K562 (cell line): ENCODE results near the gene SLC4A2. TPM values are rescaled to one million over a fixed set of nuclear protein-coding genes. Genes with fewer than 3 reads are reported as not detected.
A peak's percentile ranks its signal among the peaks of the same experiment; 100 is the strongest.

Experiments used
- BHLHE40 ChIP-seq: IDR thresholded peaks from 2 replicates; pipeline ENCODE4 v1.6.1; 2011; ENCODE audit warnings: low read length, improper control_type of control experiment
- C11orf30 ChIP-seq: fragments of 450-650 bp; IDR thresholded peaks from 2 replicates; pipeline ENCODE4 v1.6.1; 2016; ENCODE audit warnings: low read depth, mild to moderate bottlenecking
- CHCHD3 ChIP-seq: fragments of 250-450 bp; sonication (Bioruptor Pico); IDR thresholded peaks from 2 replicates; pipeline ENCODE4 v2.1.2; 2022; ENCODE audit warnings: mild to moderate bottlenecking
- MAZ ChIP-seq, 2 experiments: fragments of 450-650 bp in 1 of 2; sonication (generic) in 1 of 2; formaldehyde crosslinking; IDR thresholded peaks in 1 of 2; conservative IDR thresholded peaks in 1 of 2; 2 replicates each; pipeline versions ENCODE4 v1.4.0 to v1.5.0; 2020; ENCODE audit warnings: mild to moderate bottlenecking in 1 of 2, missing genetic modification reagents in 1 of 2
- MYNN ChIP-seq, 2 experiments: sonication (generic); formaldehyde crosslinking in 1 of 2; IDR thresholded peaks; 2 replicates each; pipeline versions ENCODE4 v1.5.0 to v1.6.1; 2016 to 2020; ENCODE audit warnings: antibody characterized with exemption in 1 of 2, missing genetic modification reagents in 1 of 2
- PHB ChIP-seq: fragments of 250-450 bp; sonication (Bioruptor Pico); IDR thresholded peaks from 2 replicates; pipeline ENCODE4 v1.5.0; 2021
- SNRNP70 ChIP-seq: fragments of 200-400 bp; formaldehyde crosslinking; optimal IDR thresholded peaks from 2 replicates; pipeline ENCODE3; 2017; ENCODE audit warnings: low read depth, low read length
- SREBF2 ChIP-seq: sonication (generic); formaldehyde crosslinking; IDR thresholded peaks from 2 replicates; pipeline ENCODE4 v1.4.0; 2020; ENCODE audit warnings: mild to moderate bottlenecking, missing genetic modification reagents
- TCFL5 ChIP-seq: fragments of 250-450 bp; sonication (Bioruptor Pico); conservative IDR thresholded peaks from 2 replicates; pipeline ENCODE4 v1.6.1; 2021; ENCODE audit warnings: mild to moderate bottlenecking, moderate library complexity, matching md5 sums
- THRAP3 ChIP-seq: fragments of 450-650 bp; IDR thresholded peaks from 2 replicates; pipeline ENCODE4 v1.6.1; 2016; ENCODE audit warnings: mild to moderate bottlenecking, inconsistent platforms, borderline replicate concordance
- ZFPM2 ChIP-seq: fragments of 250-450 bp; sonication (Bioruptor Pico); IDR thresholded peaks from 2 replicates; pipeline ENCODE4 v1.5.1; 2022; ENCODE audit warnings: mild to moderate bottlenecking
- ZNF140 ChIP-seq: fragments of 250-450 bp; sonication (Bioruptor Pico); IDR thresholded peaks from 2 replicates; pipeline ENCODE4 v1.8.0; 2021; ENCODE audit warnings: moderate library complexity, mild to moderate bottlenecking, inconsistent platforms
- ZNF444 ChIP-seq: fragments of 250-450 bp; sonication (Bioruptor Pico); IDR thresholded peaks from 2 replicates; pipeline ENCODE4 v1.4.0; 2020; ENCODE audit warnings: mild to moderate bottlenecking, moderate library complexity
- ZNF76 ChIP-seq: fragments of 250-450 bp; sonication (Bioruptor Pico); IDR thresholded peaks from 2 replicates; pipeline ENCODE4 v1.4.0; 2020; ENCODE audit warnings: mild to moderate bottlenecking, moderate library complexity, borderline replicate concordance
- polyA plus RNA-seq, 8 experiments: library from polyadenylated mRNA; depleted of rRNA in 4 of 8; stranded (reverse) in 5 of 8; unstranded in 3 of 8; fragments of >200 nt; fragmentation: Nextera tagmentation in 2 of 8; fragmentation: Illumina TruSeq in 1 of 8; extraction: Ambion mirVana in 2 of 8; extraction: Trizol in 1 of 8; gene quantifications; 2 replicates each; pipeline versions ENCODE4 v1.2.1 to v1.2.3, GENCODE V29; 2011 to 2014; ENCODE audit warnings: inconsistent platforms in 1 of 8, missing spikeins in 1 of 8
- total RNA-seq, 7 experiments: library from RNA; depleted of rRNA in 6 of 7; stranded (reverse); fragments of >200 nt in 6 of 7; fragmentation: Illumina TruSeq in 2 of 7; extraction: Trizol in 2 of 7; gene quantifications; 2 replicates each; pipeline versions ENCODE4 v1.2.1 to v1.2.3, GENCODE V29; 2011 to 2021; ENCODE audit warnings: low replicate concordance in 1 of 7
- TF ChIP-seq, protein P1 (sequence below): fragments of 250-450 bp; sonication (Bioruptor Pico); IDR thresholded peaks from 2 replicates; pipeline ENCODE4 v1.5.0; 2020; ENCODE audit warnings: mild to moderate bottlenecking, borderline replicate concordance
- TF ChIP-seq, protein P2 (sequence below): IDR thresholded peaks from 2 replicates; pipeline ENCODE4 v1.6.1; 2016; ENCODE audit warnings: missing genetic modification characterization, missing compliant biosample characterization
- TF ChIP-seq, protein P3 (sequence below): fragments of 450-650 bp; conservative IDR thresholded peaks from 2 replicates; pipeline ENCODE4 v1.6.1; 2016; ENCODE audit warnings: missing genetic modification characterization, low read depth, mild to moderate bottlenecking, control low read depth, missing compliant biosample characterization
- TF ChIP-seq, protein P4 (sequence below): IDR thresholded peaks from 3 replicates; pipeline ENCODE4 v1.6.1; 2011; ENCODE audit warnings: borderline replicate concordance, mild to moderate bottlenecking, moderate library complexity; ENCODE audit not compliant: insufficient read length; ENCODE audit errors: extremely low read depth
- TF ChIP-seq, protein P5 (sequence below), 3 experiments: IDR thresholded peaks in 2 of 3; conservative IDR thresholded peaks in 1 of 3; 2 replicates each; pipeline ENCODE4 v1.5.1; 2011 to 2012; ENCODE audit warnings: low read length in 3 of 3, mild to moderate bottlenecking in 3 of 3, control low read depth in 2 of 3, improper control_type of control experiment in 1 of 3, inconsistent platforms in 1 of 3, low read depth in 1 of 3, mixed read lengths in 1 of 3, moderate library complexity in 1 of 3; ENCODE audit not compliant: insufficient read depth in 2 of 3

Gene SLC4A2
- total and polyA plus RNA-seq, 9 of the 15 experiments (the other 6 are each of a cell fraction or from before 2014, with no cell fraction given) = 11.4 to 375 (median 130) TPM

DNA sequence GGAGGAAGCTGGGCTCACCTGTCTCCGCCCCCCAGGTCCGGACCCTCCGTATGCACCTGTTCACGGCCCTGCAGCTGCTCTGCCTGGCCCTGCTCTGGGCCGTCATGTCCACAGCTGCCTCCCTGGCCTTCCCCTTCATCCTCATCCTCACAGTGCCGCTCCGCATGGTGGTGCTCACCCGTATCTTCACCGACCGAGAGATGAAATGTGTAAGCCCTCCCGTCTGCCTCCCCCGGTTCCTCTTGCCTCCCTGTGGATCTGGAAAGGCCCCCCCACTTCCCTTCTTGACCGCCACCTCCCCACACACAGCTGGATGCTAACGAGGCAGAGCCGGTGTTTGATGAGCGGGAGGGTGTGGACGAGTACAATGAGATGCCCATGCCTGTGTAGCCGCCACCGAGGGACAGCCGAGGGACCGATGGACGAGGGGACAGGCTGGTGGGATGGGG, 16.6 kb downstream of the SLC4A2 start (continued):
- TF ChIP-seq SNRNP70 (peak; percentile 9), CHCHD3 (no peak), MYNN (IDR thresholded peaks at IDR 0.05) (peak; percentile 21; the same call in 1 of the 2 replicates), MYNN (CRISPR knock-in tag; IDR thresholded peaks at IDR 0.05) (no peak), TCFL5 (CRISPR knock-in tag) (no peak), PHB (CRISPR knock-in tag) (no peak), ZNF444 (no peak), BHLHE40 (no peak), MAZ (CRISPR knock-in tag; conservative IDR thresholded peaks at IDR 0.05 in 1 of 2, IDR thresholded peaks at IDR 0.05 in 1 of 2) (no peak), SREBF2 (CRISPR knock-in tag) (no peak), ZNF140 (CRISPR knock-in tag) (no peak), C11orf30 (no peak), ZFPM2 (CRISPR knock-in tag) (no peak), ZNF76 (CRISPR knock-in tag) (no peak), THRAP3 (no peak)
- TF ChIP-seq, protein P1, sequence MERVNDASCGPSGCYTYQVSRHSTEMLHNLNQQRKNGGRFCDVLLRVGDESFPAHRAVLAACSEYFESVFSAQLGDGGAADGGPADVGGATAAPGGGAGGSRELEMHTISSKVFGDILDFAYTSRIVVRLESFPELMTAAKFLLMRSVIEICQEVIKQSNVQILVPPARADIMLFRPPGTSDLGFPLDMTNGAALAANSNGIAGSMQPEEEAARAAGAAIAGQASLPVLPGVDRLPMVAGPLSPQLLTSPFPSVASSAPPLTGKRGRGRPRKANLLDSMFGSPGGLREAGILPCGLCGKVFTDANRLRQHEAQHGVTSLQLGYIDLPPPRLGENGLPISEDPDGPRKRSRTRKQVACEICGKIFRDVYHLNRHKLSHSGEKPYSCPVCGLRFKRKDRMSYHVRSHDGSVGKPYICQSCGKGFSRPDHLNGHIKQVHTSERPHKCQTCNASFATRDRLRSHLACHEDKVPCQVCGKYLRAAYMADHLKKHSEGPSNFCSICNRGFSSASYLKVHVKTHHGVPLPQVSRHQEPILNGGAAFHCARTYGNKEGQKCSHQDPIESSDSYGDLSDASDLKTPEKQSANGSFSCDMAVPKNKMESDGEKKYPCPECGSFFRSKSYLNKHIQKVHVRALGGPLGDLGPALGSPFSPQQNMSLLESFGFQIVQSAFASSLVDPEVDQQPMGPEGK (CRISPR knock-in tag) = no peak
- TF ChIP-seq, protein P2, sequence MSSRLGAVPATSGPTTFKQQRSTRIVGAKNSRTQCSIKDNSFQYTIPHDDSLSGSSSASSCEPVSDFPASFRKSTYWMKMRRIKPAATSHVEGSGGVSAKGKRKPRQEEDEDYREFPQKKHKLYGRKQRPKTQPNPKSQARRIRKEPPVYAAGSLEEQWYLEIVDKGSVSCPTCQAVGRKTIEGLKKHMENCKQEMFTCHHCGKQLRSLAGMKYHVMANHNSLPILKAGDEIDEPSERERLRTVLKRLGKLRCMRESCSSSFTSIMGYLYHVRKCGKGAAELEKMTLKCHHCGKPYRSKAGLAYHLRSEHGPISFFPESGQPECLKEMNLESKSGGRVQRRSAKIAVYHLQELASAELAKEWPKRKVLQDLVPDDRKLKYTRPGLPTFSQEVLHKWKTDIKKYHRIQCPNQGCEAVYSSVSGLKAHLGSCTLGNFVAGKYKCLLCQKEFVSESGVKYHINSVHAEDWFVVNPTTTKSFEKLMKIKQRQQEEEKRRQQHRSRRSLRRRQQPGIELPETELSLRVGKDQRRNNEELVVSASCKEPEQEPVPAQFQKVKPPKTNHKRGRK (tag) = no peak
- TF ChIP-seq, protein P3, sequence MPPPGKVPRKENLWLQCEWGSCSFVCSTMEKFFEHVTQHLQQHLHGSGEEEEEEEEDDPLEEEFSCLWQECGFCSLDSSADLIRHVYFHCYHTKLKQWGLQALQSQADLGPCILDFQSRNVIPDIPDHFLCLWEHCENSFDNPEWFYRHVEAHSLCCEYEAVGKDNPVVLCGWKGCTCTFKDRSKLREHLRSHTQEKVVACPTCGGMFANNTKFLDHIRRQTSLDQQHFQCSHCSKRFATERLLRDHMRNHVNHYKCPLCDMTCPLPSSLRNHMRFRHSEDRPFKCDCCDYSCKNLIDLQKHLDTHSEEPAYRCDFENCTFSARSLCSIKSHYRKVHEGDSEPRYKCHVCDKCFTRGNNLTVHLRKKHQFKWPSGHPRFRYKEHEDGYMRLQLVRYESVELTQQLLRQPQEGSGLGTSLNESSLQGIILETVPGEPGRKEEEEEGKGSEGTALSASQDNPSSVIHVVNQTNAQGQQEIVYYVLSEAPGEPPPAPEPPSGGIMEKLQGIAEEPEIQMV = no peak
- TF ChIP-seq, protein P4, sequence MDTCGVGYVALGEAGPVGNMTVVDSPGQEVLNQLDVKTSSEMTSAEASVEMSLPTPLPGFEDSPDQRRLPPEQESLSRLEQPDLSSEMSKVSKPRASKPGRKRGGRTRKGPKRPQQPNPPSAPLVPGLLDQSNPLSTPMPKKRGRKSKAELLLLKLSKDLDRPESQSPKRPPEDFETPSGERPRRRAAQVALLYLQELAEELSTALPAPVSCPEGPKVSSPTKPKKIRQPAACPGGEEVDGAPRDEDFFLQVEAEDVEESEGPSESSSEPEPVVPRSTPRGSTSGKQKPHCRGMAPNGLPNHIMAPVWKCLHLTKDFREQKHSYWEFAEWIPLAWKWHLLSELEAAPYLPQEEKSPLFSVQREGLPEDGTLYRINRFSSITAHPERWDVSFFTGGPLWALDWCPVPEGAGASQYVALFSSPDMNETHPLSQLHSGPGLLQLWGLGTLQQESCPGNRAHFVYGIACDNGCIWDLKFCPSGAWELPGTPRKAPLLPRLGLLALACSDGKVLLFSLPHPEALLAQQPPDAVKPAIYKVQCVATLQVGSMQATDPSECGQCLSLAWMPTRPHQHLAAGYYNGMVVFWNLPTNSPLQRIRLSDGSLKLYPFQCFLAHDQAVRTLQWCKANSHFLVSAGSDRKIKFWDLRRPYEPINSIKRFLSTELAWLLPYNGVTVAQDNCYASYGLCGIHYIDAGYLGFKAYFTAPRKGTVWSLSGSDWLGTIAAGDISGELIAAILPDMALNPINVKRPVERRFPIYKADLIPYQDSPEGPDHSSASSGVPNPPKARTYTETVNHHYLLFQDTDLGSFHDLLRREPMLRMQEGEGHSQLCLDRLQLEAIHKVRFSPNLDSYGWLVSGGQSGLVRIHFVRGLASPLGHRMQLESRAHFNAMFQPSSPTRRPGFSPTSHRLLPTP = no peak
- TF ChIP-seq, protein P5, sequence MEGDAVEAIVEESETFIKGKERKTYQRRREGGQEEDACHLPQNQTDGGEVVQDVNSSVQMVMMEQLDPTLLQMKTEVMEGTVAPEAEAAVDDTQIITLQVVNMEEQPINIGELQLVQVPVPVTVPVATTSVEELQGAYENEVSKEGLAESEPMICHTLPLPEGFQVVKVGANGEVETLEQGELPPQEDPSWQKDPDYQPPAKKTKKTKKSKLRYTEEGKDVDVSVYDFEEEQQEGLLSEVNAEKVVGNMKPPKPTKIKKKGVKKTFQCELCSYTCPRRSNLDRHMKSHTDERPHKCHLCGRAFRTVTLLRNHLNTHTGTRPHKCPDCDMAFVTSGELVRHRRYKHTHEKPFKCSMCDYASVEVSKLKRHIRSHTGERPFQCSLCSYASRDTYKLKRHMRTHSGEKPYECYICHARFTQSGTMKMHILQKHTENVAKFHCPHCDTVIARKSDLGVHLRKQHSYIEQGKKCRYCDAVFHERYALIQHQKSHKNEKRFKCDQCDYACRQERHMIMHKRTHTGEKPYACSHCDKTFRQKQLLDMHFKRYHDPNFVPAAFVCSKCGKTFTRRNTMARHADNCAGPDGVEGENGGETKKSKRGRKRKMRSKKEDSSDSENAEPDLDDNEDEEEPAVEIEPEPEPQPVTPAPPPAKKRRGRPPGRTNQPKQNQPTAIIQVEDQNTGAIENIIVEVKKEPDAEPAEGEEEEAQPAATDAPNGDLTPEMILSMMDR (IDR thresholded peaks at IDR 0.05 in 2 of 3, conservative IDR thresholded peaks at IDR 0.05 in 1 of 3; ENCODE audit: insufficient read depth in 2 of 3, low read depth in 1 of 3, low read length in 3 of 3) = no peak
